Embryonic facial prominence (tissue), 1 donor: ENCODE measurements around the gene RBM20.
"Not testable (repeated sequence)": the region's sequence is repeated elsewhere in the genome, so short reads cannot be mapped to it uniquely, and the experiment has no call there.

Source experiments
- DNase-seq: peaks from one replicate; pipeline ENCODE4 v3.0.0-alpha.2; 2016; ENCODE audit errors: extremely low spot score

RBM20 gene

GRCh38 chr10:110625356-110625894, 18.7 kb upstream of the RBM20 start:
- DNase-seq = no peak

- DNase-seq = no peak
These were observed 17.9 kb upstream of the RBM20 start for GRCh38 chr10:110625951-110626855.

- DNase-seq = no peak
These were observed 16.0 kb upstream of the RBM20 start for GRCh38 chr10:110628161-110628560.

GRCh38 chr10:110629680-110630191, 14.4 kb upstream of the RBM20 start:
- DNase-seq = no peak

GRCh38 chr10:110631934-110632333, 12.2 kb upstream of the RBM20 start:
- DNase-seq = no peak

- no peak for DNase-seq
These were observed 11.4 kb upstream of the RBM20 start for GRCh38 chr10:110632591-110633215.

GRCh38 chr10:110634527-110635209, 9.5 kb upstream of the RBM20 start:
- no peak for DNase-seq

- DNase-seq = no peak
These were observed 7.6 kb upstream of the RBM20 start for GRCh38 chr10:110636572-110636931.

- DNase-seq = no peak
These were observed 7.1 kb upstream of the RBM20 start for GRCh38 chr10:110636932-110637557.

- no peak for DNase-seq
These were observed 6.5 kb upstream of the RBM20 start for GRCh38 chr10:110637558-110638053.

- DNase-seq = no peak
These were observed 5.8 kb upstream of the RBM20 start for GRCh38 chr10:110638319-110638718.

- DNase-seq = not testable (repeated sequence)
These were observed 5.1 kb upstream of the RBM20 start for GRCh38 chr10:110639046-110639445.

- DNase-seq = not testable (repeated sequence)
These were observed 4.3 kb upstream of the RBM20 start for GRCh38 chr10:110639858-110640257.

GRCh38 chr10:110641256-110641655, 2.9 kb upstream of the RBM20 start:
- DNase-seq = no peak

GRCh38 chr10:110642204-110643034, 1.7 kb upstream of the RBM20 start:
- DNase-seq = no peak

- DNase-seq = no peak
These were observed 992 bp upstream of the RBM20 start for GRCh38 chr10:110643035-110643652.

- no peak for DNase-seq
These were observed 694 bp downstream of the RBM20 start for GRCh38 chr10:110644598-110645462.

- no peak for DNase-seq
These were observed 2.4 kb downstream of the RBM20 start for GRCh38 chr10:110646417-110647135.

GRCh38 chr10:110647136-110647430, 2.9 kb downstream of the RBM20 start:
- no peak for DNase-seq
